ENCODE measurements around the gene CLDN22. TPM values are rescaled to one million over a fixed set of nuclear protein-coding genes. Genes with fewer than 3 reads are reported as not detected.

CLDN22 gene
- polyA plus RNA-seq, 2 of the 4 experiments (the other 2 are of a cell fraction), result not detected

DNA sequence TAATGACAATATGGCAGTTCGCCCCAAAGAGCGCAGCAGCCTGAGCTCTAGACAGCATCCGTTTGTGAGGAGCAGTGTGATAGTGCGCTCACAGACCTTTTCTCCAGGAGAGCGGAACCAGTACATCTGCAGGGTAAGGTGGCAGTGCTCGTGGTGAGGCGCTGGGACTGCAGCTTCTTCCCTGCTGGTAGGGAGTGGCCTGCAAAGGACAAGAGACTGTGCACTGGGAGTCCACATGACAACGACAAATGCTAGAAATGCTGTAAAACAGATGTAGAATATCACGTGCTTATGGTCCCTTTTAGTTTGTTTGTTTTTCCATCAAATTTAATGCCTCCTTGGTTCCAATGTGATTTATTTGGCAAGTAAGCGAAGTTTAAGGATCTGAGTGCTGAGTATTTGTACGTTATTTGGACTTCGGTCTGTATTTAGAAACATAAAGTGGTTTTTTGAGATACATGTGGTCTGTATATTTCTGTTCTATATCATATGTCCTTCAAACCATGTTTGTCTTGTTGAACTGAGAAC is 35.8 kb downstream of the CLDN22 start:
- DNase-seq (ENCODE audit: low read depth in 1 of 2, low spot score in 1 of 2) (no peak), ATAC-seq (no peak), FAIRE-seq (no peak)
- ChIA-PET CTCF (no interaction called here), POLR2A (no interaction called here)
- Histone ChIP-seq H3K27ac (no peak overlapping the region), H3K9me3 (no peaks in the 10 kb centered on the region), H3K4me2 (no peak overlapping the region), H3K4me1 (peaks cover 9% of the 10 kb centered on the region; the same call in 1 of the 3 replicates), H3K4me3 (no peak overlapping the region)
- WGBS (ENCODE audit: missing lambda C conversion rate), result 93% methylated on average over 12 of the region's 12 CpGs
- TF ChIP-seq, protein P1, sequence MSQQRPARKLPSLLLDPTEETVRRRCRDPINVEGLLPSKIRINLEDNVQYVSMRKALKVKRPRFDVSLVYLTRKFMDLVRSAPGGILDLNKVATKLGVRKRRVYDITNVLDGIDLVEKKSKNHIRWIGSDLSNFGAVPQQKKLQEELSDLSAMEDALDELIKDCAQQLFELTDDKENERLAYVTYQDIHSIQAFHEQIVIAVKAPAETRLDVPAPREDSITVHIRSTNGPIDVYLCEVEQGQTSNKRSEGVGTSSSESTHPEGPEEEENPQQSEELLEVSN (IDR thresholded peaks at IDR 0.05; ENCODE audit: borderline replicate concordance, low read depth), result no peak
- TF ChIP-seq HOXB13 (CRISPR knock-in tag; IDR thresholded peaks at IDR 0.05; ENCODE audit: low read depth) (no peak), HDAC2 (IDR thresholded peaks at IDR 0.05) (no peak), NPAS2 (CRISPR knock-in tag; IDR thresholded peaks at IDR 0.05; ENCODE audit: borderline replicate concordance) (no peak), MYC (IDR thresholded peaks at IDR 0.05; ENCODE audit: borderline replicate concordance, low read length) (no peak), ESRRA (IDR thresholded peaks at IDR 0.05; ENCODE audit: borderline replicate concordance, low read length) (no peak), POLR2A (IDR thresholded peaks at IDR 0.05; ENCODE audit: low read length) (no peak), ZFP36 (IDR thresholded peaks at IDR 0.05; ENCODE audit: borderline replicate concordance, partially characterized antibody) (no peak), CBX8 (IDR thresholded peaks at IDR 0.05) (no peak)
- TF ChIP-seq, protein P2, sequence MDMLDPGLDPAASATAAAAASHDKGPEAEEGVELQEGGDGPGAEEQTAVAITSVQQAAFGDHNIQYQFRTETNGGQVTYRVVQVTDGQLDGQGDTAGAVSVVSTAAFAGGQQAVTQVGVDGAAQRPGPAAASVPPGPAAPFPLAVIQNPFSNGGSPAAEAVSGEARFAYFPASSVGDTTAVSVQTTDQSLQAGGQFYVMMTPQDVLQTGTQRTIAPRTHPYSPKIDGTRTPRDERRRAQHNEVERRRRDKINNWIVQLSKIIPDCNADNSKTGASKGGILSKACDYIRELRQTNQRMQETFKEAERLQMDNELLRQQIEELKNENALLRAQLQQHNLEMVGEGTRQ (IDR thresholded peaks at IDR 0.05), result no peak
- TF ChIP-seq, protein P3, sequence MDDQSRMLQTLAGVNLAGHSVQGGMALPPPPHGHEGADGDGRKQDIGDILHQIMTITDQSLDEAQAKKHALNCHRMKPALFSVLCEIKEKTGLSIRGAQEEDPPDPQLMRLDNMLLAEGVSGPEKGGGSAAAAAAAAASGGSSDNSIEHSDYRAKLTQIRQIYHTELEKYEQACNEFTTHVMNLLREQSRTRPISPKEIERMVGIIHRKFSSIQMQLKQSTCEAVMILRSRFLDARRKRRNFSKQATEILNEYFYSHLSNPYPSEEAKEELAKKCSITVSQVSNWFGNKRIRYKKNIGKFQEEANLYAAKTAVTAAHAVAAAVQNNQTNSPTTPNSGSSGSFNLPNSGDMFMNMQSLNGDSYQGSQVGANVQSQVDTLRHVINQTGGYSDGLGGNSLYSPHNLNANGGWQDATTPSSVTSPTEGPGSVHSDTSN (IDR thresholded peaks at IDR 0.05), result no peak

DNA sequence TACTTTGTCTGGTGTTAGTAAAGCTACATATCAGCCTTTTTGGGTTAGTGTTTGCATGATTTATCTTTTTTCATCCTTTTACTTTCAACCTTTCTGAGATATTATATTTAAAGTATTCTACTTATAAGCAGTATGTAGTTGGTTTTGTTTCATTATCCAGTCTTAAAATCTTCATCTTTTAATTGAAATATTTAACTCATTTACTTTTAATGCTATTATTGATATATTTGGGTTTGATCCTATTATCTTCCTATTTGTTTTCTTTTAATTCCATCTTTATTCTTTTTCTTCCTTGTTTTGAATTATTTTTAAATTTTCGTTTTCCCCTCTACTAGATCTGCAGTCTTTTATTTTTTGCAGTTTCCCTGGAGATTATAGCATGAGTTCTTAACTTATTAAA is 44.0 kb downstream of the CLDN22 start:
- H3K4me2 ChIP-seq, result no peak overlapping the region
- POLR2A ChIA-PET, result no interaction called here
- no peak overlapping the region for H3K4me3 ChIP-seq
- H3K4me1 ChIP-seq, result no peaks in the 10 kb centered on the region
- ATAC-seq, result no peak
- TF ChIP-seq ZNF302 (CRISPR knock-in tag; IDR thresholded peaks at IDR 0.05) (no peak), CBX2 (IDR thresholded peaks at IDR 0.05; ENCODE audit: borderline replicate concordance, low read depth) (no peak), EP300 (IDR thresholded peaks at IDR 0.05) (no peak), RNF2 (IDR thresholded peaks at IDR 0.05; ENCODE audit: borderline replicate concordance, low read depth) (no peak), NFE2L2 (conservative IDR thresholded peaks at IDR 0.05; ENCODE audit: low read length) (no peak), MYC (IDR thresholded peaks at IDR 0.05; ENCODE audit: borderline replicate concordance, low read length) (no peak), RAD21 (conservative IDR thresholded peaks at IDR 0.05 in 1 of 2, IDR thresholded peaks at IDR 0.05 in 1 of 2) (no peak), ESRRA (IDR thresholded peaks at IDR 0.05; ENCODE audit: borderline replicate concordance, low read length) (no peak), HOXB5 (CRISPR knock-in tag; IDR thresholded peaks at IDR 0.05) (no peak), MAFK (IDR thresholded peaks at IDR 0.05; ENCODE audit: partially characterized antibody) (no peak), SMC3 (IDR thresholded peaks at IDR 0.05) (no peak)
- TF ChIP-seq, protein P1 (IDR thresholded peaks at IDR 0.05; ENCODE audit: borderline replicate concordance, low read depth), result no peak
- TF ChIP-seq, protein P4, sequence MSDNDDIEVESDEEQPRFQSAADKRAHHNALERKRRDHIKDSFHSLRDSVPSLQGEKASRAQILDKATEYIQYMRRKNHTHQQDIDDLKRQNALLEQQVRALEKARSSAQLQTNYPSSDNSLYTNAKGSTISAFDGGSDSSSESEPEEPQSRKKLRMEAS (IDR thresholded peaks at IDR 0.05), result no peak
- TF ChIP-seq, protein P5, sequence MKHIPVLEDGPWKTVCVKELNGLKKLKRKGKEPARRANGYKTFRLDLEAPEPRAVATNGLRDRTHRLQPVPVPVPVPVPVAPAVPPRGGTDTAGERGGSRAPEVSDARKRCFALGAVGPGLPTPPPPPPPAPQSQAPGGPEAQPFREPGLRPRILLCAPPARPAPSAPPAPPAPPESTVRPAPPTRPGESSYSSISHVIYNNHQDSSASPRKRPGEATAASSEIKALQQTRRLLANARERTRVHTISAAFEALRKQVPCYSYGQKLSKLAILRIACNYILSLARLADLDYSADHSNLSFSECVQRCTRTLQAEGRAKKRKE (CRISPR knock-in tag; IDR thresholded peaks at IDR 0.05; ENCODE audit: low read depth), result no peak
- WGBS (ENCODE audit: missing lambda C conversion rate), result 82% methylated on average over 1 of the region's 1 CpG
- H3K9me3 ChIP-seq, result peaks cover 11% of the 10 kb centered on the region; the same call in 2 of the 3 replicates
- H3K27ac ChIP-seq, result no peak overlapping the region
- DNase-seq (ENCODE audit: low read depth in 1 of 2, low spot score in 1 of 2), result no peak
- CTCF ChIA-PET, result no interaction called here
- no peak for FAIRE-seq
